Measurements from ENCODE around the gene EEF1A1.

DNA sequence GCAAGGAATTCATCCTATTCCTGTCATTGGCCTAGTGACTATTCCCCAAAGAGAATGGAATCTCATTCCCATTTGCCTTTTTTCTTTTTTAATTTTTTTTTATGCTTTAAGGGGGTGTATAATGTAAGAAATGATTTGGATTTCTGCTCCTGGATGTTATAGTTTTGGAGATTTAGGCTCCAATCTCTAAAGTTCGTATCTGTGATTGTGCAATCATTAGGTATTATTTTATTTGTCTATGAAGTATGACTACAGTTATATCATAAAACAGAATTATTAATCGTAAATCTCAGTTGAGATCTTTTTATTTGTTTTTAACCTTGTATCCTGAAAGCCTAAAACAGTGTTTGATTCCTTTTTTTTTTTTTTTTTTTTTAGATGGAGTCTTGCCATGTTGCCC, 41.7 kb upstream of the EEF1A1 start:
- TF ChIP-seq POLR2AphosphoS5 (IDR thresholded peaks at IDR 0.05; ENCODE audit: low read depth, low read length): no peak
- TF ChIP-seq, protein P1, sequence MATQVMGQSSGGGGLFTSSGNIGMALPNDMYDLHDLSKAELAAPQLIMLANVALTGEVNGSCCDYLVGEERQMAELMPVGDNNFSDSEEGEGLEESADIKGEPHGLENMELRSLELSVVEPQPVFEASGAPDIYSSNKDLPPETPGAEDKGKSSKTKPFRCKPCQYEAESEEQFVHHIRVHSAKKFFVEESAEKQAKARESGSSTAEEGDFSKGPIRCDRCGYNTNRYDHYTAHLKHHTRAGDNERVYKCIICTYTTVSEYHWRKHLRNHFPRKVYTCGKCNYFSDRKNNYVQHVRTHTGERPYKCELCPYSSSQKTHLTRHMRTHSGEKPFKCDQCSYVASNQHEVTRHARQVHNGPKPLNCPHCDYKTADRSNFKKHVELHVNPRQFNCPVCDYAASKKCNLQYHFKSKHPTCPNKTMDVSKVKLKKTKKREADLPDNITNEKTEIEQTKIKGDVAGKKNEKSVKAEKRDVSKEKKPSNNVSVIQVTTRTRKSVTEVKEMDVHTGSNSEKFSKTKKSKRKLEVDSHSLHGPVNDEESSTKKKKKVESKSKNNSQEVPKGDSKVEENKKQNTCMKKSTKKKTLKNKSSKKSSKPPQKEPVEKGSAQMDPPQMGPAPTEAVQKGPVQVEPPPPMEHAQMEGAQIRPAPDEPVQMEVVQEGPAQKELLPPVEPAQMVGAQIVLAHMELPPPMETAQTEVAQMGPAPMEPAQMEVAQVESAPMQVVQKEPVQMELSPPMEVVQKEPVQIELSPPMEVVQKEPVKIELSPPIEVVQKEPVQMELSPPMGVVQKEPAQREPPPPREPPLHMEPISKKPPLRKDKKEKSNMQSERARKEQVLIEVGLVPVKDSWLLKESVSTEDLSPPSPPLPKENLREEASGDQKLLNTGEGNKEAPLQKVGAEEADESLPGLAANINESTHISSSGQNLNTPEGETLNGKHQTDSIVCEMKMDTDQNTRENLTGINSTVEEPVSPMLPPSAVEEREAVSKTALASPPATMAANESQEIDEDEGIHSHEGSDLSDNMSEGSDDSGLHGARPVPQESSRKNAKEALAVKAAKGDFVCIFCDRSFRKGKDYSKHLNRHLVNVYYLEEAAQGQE (IDR thresholded peaks at IDR 0.05; ENCODE audit: insufficient read depth in 1 of 2, low read depth in 2 of 2, low read length in 2 of 2): no peak
- no peak for TF ChIP-seq TAF1 (IDR thresholded peaks at IDR 0.05; ENCODE audit: borderline replicate concordance, insufficient read depth, low read length)
- no peak for TF ChIP-seq SIN3A (IDR thresholded peaks at IDR 0.05; ENCODE audit: borderline replicate concordance, insufficient read depth, low read length)

Data from PFSK-1 (cell line).